ENCODE data around the gene AHNAK.
"Not testable (repeated sequence)": the region's sequence is repeated elsewhere in the genome, so short reads cannot be mapped to it uniquely, and the experiment has no call there.

Gene AHNAK

DNA sequence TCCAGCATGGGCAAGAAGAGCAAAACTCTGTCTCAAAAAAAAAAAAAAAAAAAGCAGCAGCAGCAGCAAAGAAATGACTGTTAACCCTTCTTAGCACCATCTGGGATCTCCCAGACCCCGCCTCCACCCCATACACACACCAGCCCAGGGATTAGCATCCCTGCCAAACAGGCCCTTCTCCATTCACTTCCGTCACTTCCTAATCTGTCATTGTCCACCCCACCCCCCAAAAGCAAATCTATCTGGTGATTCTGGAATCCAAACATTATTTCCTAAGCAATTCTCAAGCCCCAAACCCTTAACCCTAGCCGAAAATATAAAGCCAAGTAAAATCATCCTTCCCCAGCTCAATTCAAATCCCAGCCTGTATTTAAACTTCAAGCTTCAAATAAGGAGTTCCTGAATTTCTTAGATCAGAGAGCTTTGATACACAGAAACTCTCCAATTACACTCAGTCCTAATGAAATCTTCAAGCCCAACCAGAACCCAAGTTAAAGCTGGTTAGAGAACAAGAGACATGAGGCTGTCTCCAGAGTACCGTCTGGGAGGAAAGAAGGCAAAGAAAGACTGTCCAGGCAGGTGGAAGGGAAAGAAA lies 6.0 kb upstream of the AHNAK start:
- DNase-seq = peak; percentile 94

- not testable (repeated sequence) for DNase-seq
Observed at GRCh38 chr11:62550478-62550877, 3.9 kb upstream of the AHNAK start.

DNA sequence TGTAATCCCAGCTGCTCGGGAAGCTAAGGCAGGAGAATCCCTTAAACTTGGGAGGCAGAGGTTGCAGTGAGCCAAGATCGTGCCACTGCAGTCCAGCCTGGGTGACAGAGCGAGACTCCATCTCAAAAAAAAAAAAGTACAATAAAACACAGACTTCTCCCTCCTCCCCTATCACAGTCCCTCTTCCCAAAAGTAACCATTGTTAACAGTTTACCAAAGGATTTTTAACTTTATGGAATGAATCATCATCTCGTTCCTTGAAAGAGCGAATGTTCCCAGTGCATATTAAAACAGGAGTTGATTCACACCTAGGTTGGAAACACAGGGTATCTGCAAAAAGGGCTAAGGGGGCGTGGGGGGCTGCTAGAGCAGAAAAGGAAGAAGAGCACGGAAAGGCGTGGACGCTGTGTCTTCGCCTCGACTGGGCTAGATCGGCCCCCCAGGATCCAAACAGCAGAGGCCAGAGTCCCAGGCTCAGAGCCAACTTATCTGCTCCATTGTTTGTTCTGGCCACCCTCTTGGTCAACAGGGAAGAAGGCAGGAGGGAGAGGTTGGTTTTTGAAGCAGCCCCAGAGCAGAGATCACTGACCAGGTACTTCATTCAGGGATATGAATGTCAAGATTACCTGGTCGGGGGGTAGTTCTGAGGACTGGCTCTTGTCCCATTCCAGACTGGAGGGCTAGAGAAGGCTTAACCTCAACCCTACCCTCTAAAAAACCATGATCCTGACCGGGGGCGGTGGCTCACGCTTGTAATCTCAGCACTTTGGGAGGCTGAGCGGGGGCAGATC lies 2.1 kb upstream of the AHNAK start:
- no peak for DNase-seq

GRCh38 chr11:62547691-62548281 lies 1.2 kb upstream of the AHNAK start:
- DNase-seq = no peak

GRCh38 chr11:62546929-62547625 lies 471 bp upstream of the AHNAK start:
- DNase-seq = no peak

GRCh38 chr11:62545437-62546243 lies 966 bp downstream of the AHNAK start:
- DNase-seq = peak; percentile 48

DNA sequence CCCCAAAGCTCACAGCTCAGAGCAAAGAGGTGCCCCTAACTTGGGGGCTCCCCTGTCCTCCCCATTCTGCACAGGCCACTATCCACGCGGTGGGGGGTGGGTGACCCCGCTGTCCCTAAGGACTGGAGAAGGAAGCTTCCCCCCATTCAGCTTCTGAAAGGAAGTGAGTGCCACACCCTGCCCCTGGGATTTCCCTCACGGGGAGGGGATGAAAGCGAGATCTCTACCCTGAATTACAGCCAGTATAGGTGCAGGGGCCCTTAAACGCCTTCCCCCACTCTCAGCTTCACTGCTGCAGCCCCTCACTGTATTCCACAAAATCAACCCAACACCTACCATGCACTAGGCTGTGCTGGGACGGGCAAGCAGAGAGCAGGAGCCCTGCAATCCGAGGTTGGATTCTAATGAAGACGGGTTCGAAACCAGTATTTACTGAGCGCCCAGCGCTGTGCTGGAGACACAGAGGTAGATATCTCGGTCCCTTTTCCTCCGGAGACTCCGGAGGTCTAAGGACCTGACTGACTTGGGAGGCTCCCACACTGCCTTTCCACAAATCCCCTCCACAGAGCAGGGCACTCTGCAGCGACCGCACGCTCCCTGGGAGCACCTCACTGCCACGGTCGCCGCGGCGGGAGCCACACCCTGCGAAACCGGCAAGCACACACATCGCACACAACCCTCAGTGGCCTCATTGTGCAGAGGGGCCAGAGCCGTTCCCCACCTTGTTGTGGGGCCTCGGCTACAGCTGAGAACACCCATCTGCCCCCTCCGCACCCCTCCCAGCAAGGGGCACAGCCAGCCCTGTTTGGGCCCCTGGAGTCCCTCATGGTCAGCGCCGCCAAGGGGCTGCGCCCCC lies 1.8 kb downstream of the AHNAK start:
- DNase-seq = peak; percentile 20

- no peak for DNase-seq
Observed at GRCh38 chr11:62543680-62544444, 2.7 kb downstream of the AHNAK start.

GRCh38 chr11:62542750-62543567 lies 3.6 kb downstream of the AHNAK start:
- peak; percentile 75 for DNase-seq

- no peak for DNase-seq
Observed at GRCh38 chr11:62542111-62542745, 4.4 kb downstream of the AHNAK start.

- no peak for DNase-seq
Observed at GRCh38 chr11:62540804-62541701, 5.6 kb downstream of the AHNAK start.

GRCh38 chr11:62539238-62539925 lies 7.2 kb downstream of the AHNAK start:
- DNase-seq = no peak

- DNase-seq = no peak
Observed at GRCh38 chr11:62538470-62539237, 8.0 kb downstream of the AHNAK start.

DNA sequence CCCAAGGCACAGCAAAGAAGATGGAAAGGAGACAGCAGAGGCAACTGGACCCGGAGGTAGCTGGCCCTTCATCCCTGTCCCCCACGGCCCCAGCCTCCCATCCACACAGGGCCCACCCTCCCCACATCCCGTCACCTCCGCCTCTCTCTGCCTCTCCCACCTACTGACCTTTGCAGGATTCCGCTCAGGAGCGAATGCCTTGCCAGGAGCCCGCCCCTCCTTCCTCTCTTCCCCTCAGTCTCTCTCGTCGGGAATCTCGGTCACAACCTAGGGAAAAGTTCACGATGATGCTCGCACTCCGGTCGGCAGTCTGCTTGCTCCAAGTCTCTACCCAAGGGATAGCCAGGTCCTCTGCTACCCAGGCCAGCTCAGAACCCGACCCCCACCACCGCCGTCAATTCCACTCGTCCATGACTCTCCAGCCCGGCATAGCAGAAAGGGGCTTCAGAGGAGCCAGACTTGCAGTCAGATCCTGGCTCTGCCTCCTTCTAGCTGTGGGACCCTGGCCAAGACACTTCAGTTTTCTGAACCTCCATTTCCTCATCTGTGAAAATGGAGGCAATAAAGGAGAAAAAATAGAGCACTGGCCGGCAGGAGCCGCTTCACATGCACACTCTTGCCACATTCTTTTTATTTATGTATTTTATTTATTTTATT lies 10.2 kb downstream of the AHNAK start:
- DNase-seq = no peak

DNA sequence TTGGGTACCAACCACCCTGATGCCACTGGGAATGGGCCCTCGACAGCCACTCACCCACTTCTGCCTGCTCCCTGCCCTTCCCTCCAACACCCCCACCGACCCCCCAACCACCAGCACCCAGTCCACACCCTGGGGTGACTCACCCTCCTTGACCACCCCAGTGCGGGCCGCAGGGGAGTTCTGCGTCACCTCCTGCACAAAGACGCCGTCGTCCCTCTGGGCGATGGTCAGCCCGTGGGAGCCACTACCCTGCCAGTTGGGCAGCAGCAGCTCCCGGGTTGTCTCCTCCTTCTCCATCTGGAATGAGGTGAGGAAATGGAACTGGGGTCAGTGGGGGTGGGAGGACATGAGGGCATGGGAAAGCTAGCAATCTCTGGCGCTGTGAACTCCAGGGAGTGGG lies 10.8 kb downstream of the AHNAK start:
- no peak for DNase-seq

DNA sequence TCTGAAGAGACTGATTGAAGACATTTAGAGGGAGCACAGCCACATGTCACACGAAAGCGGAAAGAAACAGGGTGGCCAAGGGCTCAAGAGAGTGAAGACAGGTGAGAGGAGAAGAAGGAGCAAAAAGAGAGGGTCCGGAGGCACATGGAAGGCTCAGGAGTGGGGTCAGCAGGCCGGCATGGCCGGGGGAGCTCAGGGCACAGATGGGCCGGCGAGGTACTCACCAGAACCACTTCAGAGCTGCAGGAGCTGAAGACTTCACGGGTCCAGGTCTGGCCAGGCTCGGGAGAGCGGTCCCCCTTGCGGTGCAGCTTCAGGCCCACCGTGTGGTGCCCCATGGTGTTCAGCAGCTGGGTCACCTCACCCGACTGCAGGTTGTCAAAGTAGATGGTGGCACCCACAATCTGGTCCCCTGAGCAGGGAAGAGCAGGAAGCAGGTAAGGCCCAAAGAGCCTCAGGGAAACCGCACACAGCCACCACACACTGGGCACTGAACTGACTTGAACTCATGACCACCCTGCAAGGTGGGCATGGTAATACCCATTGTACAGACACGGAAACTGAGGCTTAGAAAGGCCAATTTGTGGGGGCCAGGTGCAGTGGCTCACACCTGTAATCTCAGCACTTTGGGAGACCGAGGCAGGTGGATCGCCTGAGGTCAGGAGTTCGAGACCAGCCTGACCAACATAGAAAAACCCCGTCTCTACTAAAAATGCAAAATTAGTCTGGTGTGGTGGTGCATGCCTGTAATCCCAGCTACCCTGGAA lies 11.6 kb downstream of the AHNAK start:
- DNase-seq = no peak
